ENCODE results near the gene RAB31. TPM values are rescaled to one million over a fixed set of nuclear protein-coding genes. Genes with fewer than 3 reads are reported as not detected.
A peak's percentile ranks its signal among the peaks of the same experiment; 100 is the strongest.

Gene RAB31
- total and polyA plus RNA-seq, 2 of the 13 experiments (the other 11 are each of a cell fraction or from before 2014, with no cell fraction given) = 1.1 to 1.7 TPM

DNA sequence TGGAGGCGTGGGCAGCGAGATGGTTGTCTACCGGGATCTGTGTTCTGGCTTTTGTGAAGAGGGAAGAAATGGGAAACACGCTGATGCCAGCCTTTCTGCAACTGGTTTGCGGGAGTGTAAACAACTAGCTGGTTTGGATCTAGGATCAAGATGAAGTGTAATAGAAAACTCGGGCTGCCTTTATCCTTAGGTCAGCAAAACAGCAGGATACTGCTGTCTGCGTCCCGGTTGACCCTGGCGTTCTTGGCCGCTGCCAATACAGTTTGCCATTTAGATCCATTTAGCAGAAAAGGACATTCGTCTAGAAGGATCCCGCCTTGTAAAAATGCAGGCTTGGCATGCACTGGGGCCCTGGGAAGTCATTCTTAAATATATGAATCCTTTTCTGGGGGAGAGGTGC is 42.0 kb downstream of the RAB31 start:
- H3K79me2 ChIP-seq (ENCODE audit: insufficient read depth, low read length) = no peaks in the 10 kb centered on the region
- no peaks in the 10 kb centered on the region for H4K20me1 ChIP-seq (ENCODE audit: insufficient read depth, low read length)
- H2AFZ ChIP-seq (ENCODE audit: low read length) = no peak overlapping the region
- intact Hi-C loops (cut with micrococcal nuclease; ENCODE audit: unreplicated experiment) = no loop called here
- DNase-seq (ENCODE audit: low spot score) = no peak
- no peak for TF ChIP-seq ZNF607 (CRISPR knock-in tag; IDR thresholded peaks at IDR 0.05; ENCODE audit: borderline replicate concordance)
- no peak for TF ChIP-seq EP300 (IDR thresholded peaks at IDR 0.05; ENCODE audit: low read depth in 2 of 2, low read length in 2 of 2)
- TF ChIP-seq EP300 (CRISPR knock-in tag; IDR thresholded peaks at IDR 0.05; ENCODE audit: borderline replicate concordance) = no peak
- TF ChIP-seq MAFK (conservative IDR thresholded peaks at IDR 0.05 in 1 of 2, IDR thresholded peaks at IDR 0.05 in 1 of 2; ENCODE audit: low read length in 2 of 2) = peak; percentile 57 to 88; a peak in 3 of 4 replicates
- TF ChIP-seq MAFF (IDR thresholded peaks at IDR 0.05; ENCODE audit: low read depth, low read length) = peak; percentile 78
- H3K27ac ChIP-seq (ENCODE audit: extremely low read length, insufficient read depth, low read length) = no peak overlapping the region
- 79% methylated on average over 12 of the region's 12 CpGs for WGBS (ENCODE audit: low lambda C conversion rate)
- ChIA-PET CTCF (ENCODE audit: low intra/inter-chr PET ratio, low total read pairs) (no interaction called here), POLR2A (no interaction called here)
- H3K9me3 ChIP-seq (ENCODE audit: low read length) = no peaks in the 10 kb centered on the region
- H3K4me3 ChIP-seq (replicated peaks in 1 of 3; ENCODE audit: insufficient read depth in 1 of 3, low read depth in 2 of 3, low read length in 3 of 3) = no peak overlapping the region
- H3K4me2 ChIP-seq (ENCODE audit: low read depth, low read length) = no peak overlapping the region
- ATAC-seq = no peak
- H3K27me3 ChIP-seq (ENCODE audit: control insufficient read depth in 1 of 2, insufficient read depth in 2 of 2, low read length in 2 of 2) = no peaks in the 10 kb centered on the region
- H3K4me1 ChIP-seq (ENCODE audit: insufficient read depth, low read length) = no peaks in the 10 kb centered on the region
- no TSS peak for BruUV-seq (replicated peaks)
- FAIRE-seq = no peak
- H3K36me3 ChIP-seq (replicated peaks in 1 of 2; ENCODE audit: control insufficient read depth in 1 of 2, insufficient read depth in 2 of 2, low read length in 2 of 2) = no peaks in the 10 kb centered on the region
- no peak overlapping the region for H3K9ac ChIP-seq (ENCODE audit: insufficient read depth, low read depth, low read length)
- in situ Hi-C loops (cut with HindIII; ENCODE audit: extremely low pct_ligation_motif_present, low pct_unique_long_range_greater_than_20kb) = no loop called here

DNA sequence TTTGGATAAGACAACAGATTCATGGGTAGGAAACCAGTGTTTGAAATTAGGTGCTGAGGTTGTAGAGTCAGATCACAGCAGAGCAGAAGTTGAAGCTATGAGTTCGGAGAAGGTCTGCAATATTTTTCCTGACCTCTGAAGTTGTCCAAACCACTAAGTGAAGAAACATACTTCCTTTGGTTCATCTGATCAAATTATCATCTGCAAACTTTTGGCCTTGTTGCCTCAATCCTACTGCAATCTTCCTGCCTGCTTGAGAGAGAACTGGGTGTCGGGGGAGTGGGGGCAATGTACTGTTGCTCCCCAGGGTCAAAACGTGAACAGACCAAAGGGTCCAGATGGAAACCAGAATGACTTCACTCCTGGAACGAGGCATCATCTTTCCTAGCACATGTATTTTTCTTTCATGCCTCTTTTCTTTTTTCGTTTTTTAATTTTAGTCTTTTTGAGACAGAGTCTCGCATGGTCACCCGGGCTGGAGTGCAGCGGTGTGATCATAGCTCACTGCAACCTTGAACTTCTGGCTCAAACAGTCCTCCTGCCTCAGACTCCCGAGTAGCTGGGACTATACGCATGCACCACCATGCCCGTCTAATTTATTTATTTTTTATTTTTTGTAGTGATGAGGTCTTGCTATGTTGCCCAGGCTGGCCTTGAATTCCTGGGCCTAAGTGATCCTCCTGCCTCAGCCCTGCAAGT is 42.7 kb downstream of the RAB31 start:
- FAIRE-seq (no peak), ATAC-seq (no peak), DNase-seq (ENCODE audit: low spot score) (no peak)
- no peak overlapping the region for H3K9ac ChIP-seq (ENCODE audit: insufficient read depth, low read depth, low read length)
- H3K27me3 ChIP-seq (ENCODE audit: control insufficient read depth in 1 of 2, insufficient read depth in 2 of 2, low read length in 2 of 2) = no peaks in the 10 kb centered on the region; a peak in 1 of 5 replicates
- CTCF ChIA-PET (ENCODE audit: low intra/inter-chr PET ratio, low total read pairs) = no interaction called here
- no peak overlapping the region for H3K27ac ChIP-seq (ENCODE audit: extremely low read length, insufficient read depth, low read length)
- H3K4me2 ChIP-seq (ENCODE audit: low read depth, low read length) = no peak overlapping the region
- no peaks in the 10 kb centered on the region for H3K79me2 ChIP-seq (ENCODE audit: insufficient read depth, low read length)
- no peak for TF ChIP-seq MTF2 (CRISPR knock-in tag; IDR thresholded peaks at IDR 0.05; ENCODE audit: borderline replicate concordance)
- no peak for TF ChIP-seq CBX5 (CRISPR knock-in tag; IDR thresholded peaks at IDR 0.05; ENCODE audit: borderline replicate concordance)
- no peak for TF ChIP-seq RCOR2 (CRISPR knock-in tag; IDR thresholded peaks at IDR 0.05)
- TF ChIP-seq ASH2L (IDR thresholded peaks at IDR 0.05; ENCODE audit: insufficient read length, low read depth, low read length) = no peak
- TF ChIP-seq, protein P1, sequence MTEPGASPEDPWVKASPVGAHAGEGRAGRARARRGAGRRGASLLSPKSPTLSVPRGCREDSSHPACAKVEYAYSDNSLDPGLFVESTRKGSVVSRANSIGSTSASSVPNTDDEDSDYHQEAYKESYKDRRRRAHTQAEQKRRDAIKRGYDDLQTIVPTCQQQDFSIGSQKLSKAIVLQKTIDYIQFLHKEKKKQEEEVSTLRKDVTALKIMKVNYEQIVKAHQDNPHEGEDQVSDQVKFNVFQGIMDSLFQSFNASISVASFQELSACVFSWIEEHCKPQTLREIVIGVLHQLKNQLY (CRISPR knock-in tag; IDR thresholded peaks at IDR 0.05) = no peak
- no peak for TF ChIP-seq ARNTL (CRISPR knock-in tag; IDR thresholded peaks at IDR 0.05)
- 0 out of 2 replicates have a peak, but pooled peaks have one; percentile 11 for TF ChIP-seq ZNF121 (CRISPR knock-in tag; IDR thresholded peaks at IDR 0.05)
- H3K4me3 ChIP-seq (replicated peaks in 1 of 3; ENCODE audit: insufficient read depth in 1 of 3, low read depth in 2 of 3, low read length in 3 of 3) = no peak overlapping the region
- 52% methylated on average over 11 of the region's 11 CpGs for WGBS (ENCODE audit: low lambda C conversion rate)
- no peaks in the 10 kb centered on the region for H3K4me1 ChIP-seq (ENCODE audit: insufficient read depth, low read length)
- H2AFZ ChIP-seq (ENCODE audit: low read length) = no peak overlapping the region
- no TSS peak for BruUV-seq (replicated peaks)
- POLR2A ChIA-PET = no interaction called here
- no peaks in the 10 kb centered on the region for H4K20me1 ChIP-seq (ENCODE audit: insufficient read depth, low read length)
- H3K36me3 ChIP-seq (replicated peaks in 1 of 2; ENCODE audit: control insufficient read depth in 1 of 2, insufficient read depth in 2 of 2, low read length in 2 of 2) = no peaks in the 10 kb centered on the region
- H3K9me3 ChIP-seq (ENCODE audit: low read length) = no peaks in the 10 kb centered on the region
- in situ Hi-C loops (cut with HindIII; ENCODE audit: extremely low pct_ligation_motif_present, low pct_unique_long_range_greater_than_20kb) = no loop called here
- intact Hi-C loops (cut with micrococcal nuclease; ENCODE audit: unreplicated experiment) = no loop called here
